Progenitor cell of endocrine pancreas (in vitro differentiated cells): ENCODE results near the gene DMBT1. TPM values are rescaled to one million over a fixed set of nuclear protein-coding genes. Genes with fewer than 3 reads are reported as not detected.

ENCODE experiments used
- DNase-seq: peaks from one replicate; pipeline ENCODE4 v3.0.0; 2021; ENCODE audit warnings: low spot score; ENCODE audit not compliant: unreplicated experiment
- H3K27ac Mint-ChIP-seq: 2 replicates; pipeline ENCODE4 v1.8.0; 2021; ENCODE audit warnings: mild to moderate bottlenecking, moderate library complexity, mixed read lengths
- H3K27me3 Mint-ChIP-seq: 2 replicates; pipeline ENCODE4 v1.8.0; 2021; ENCODE audit warnings: mixed read lengths
- H3K36me3 Mint-ChIP-seq: 2 replicates; pipeline ENCODE4 v1.8.0; 2022; ENCODE audit warnings: mixed read lengths; ENCODE audit not compliant: insufficient read depth
- H3K4me1 Mint-ChIP-seq: 2 replicates; pipeline ENCODE4 v1.8.0; 2021; ENCODE audit warnings: low read depth, mixed read lengths
- H3K4me3 Mint-ChIP-seq: 2 replicates; pipeline ENCODE4 v1.8.0; 2021; ENCODE audit warnings: low read depth, mild to moderate bottlenecking, moderate library complexity, mixed read lengths
- H3K9me3 Mint-ChIP-seq: 2 replicates; pipeline ENCODE4 v1.8.0; 2021; ENCODE audit warnings: low read depth, mixed read lengths
- CTCF ChIP-seq: fragments of 200-600 bp; sonication (generic); IDR thresholded peaks from one replicate; pipeline ENCODE4 v1.5.0; 2021; ENCODE audit warnings: antibody characterized with exemption, mild to moderate bottlenecking; ENCODE audit not compliant: unreplicated experiment
- total RNA-seq: library from RNA; stranded (reverse); gene quantifications from 2 replicates; pipeline ENCODE4 v1.2.1, GENCODE V29; 2021

DMBT1 gene
- total RNA-seq, 1 donor from 2014 or later = 1.0 TPM

- DNase-seq = no peak
- H3K9me3 Mint-ChIP-seq = peaks cover under 1% of the 10 kb centered on the region
- peaks cover 58% of the 10 kb centered on the region for H3K27me3 Mint-ChIP-seq
- no peak overlapping the region for H3K27ac Mint-ChIP-seq
- no peak overlapping the region for H3K4me3 Mint-ChIP-seq
- TF ChIP-seq CTCF = peak; percentile 50
- no peaks in the 10 kb centered on the region for H3K36me3 Mint-ChIP-seq
- peaks cover 2% of the 10 kb centered on the region for H3K4me1 Mint-ChIP-seq
Measured at GRCh38 chr10:122525788-122526187, 34.8 kb upstream of the DMBT1 start.

GRCh38 chr10:122526892-122527291, 33.7 kb upstream of the DMBT1 start:
- Mint-ChIP-seq H3K4me1 (peaks cover 6% of the 10 kb centered on the region), H3K27ac (no peak overlapping the region), H3K4me3 (no peak overlapping the region), H3K36me3 (no peaks in the 10 kb centered on the region), H3K27me3 (peaks cover 63% of the 10 kb centered on the region), H3K9me3 (peaks cover 4% of the 10 kb centered on the region)
- no peak for DNase-seq
- TF ChIP-seq CTCF = no peak

GRCh38 chr10:122530177-122530576, 30.4 kb upstream of the DMBT1 start:
- peaks cover 53% of the 10 kb centered on the region for H3K27me3 Mint-ChIP-seq
- H3K4me3 Mint-ChIP-seq = no peak overlapping the region
- peaks cover 15% of the 10 kb centered on the region for H3K4me1 Mint-ChIP-seq
- peaks cover 4% of the 10 kb centered on the region for H3K9me3 Mint-ChIP-seq
- no peaks in the 10 kb centered on the region for H3K36me3 Mint-ChIP-seq
- no peak overlapping the region for H3K27ac Mint-ChIP-seq
- DNase-seq = no peak
- TF ChIP-seq CTCF = no peak

- Mint-ChIP-seq H3K4me1 (peaks cover 15% of the 10 kb centered on the region), H3K36me3 (no peaks in the 10 kb centered on the region), H3K27ac (no peak overlapping the region), H3K27me3 (peaks cover 48% of the 10 kb centered on the region), H3K4me3 (no peak overlapping the region), H3K9me3 (peaks cover 4% of the 10 kb centered on the region)
- no peak for DNase-seq
- no peak for TF ChIP-seq CTCF
Measured at GRCh38 chr10:122531261-122531660, 29.3 kb upstream of the DMBT1 start.

GRCh38 chr10:122531939-122532338, 28.6 kb upstream of the DMBT1 start:
- DNase-seq = no peak
- no peak overlapping the region for H3K4me3 Mint-ChIP-seq
- H3K9me3 Mint-ChIP-seq = peaks cover 9% of the 10 kb centered on the region
- H3K27ac Mint-ChIP-seq = no peak overlapping the region
- TF ChIP-seq CTCF = no peak
- H3K27me3 Mint-ChIP-seq = peaks cover 43% of the 10 kb centered on the region
- no peaks in the 10 kb centered on the region for H3K36me3 Mint-ChIP-seq
- peaks cover 15% of the 10 kb centered on the region for H3K4me1 Mint-ChIP-seq
